Fibroblast of lung (primary cell): ENCODE measurements around the gene GNB1L.

Experiments
- EZH2 ChIP-seq: IDR thresholded peaks from 2 replicates; pipeline ENCODE4 v1.5.1; 2012; ENCODE audit warnings: low read length, control low read depth, mild to moderate bottlenecking; ENCODE audit errors: missing control alignments
- TF ChIP-seq, protein P1 (sequence below), 2 donors: IDR thresholded peaks in 1 of 2; conservative IDR thresholded peaks in 1 of 2; 1 replicate in 1 of 2; 2 replicates in 1 of 2; pipeline ENCODE4 v1.5.1; 2011 to 2012; ENCODE audit warnings: low read length in 2 of 2, control low read depth in 1 of 2, inconsistent platforms in 1 of 2, low read depth in 1 of 2, mild to moderate bottlenecking in 1 of 2

DNA sequence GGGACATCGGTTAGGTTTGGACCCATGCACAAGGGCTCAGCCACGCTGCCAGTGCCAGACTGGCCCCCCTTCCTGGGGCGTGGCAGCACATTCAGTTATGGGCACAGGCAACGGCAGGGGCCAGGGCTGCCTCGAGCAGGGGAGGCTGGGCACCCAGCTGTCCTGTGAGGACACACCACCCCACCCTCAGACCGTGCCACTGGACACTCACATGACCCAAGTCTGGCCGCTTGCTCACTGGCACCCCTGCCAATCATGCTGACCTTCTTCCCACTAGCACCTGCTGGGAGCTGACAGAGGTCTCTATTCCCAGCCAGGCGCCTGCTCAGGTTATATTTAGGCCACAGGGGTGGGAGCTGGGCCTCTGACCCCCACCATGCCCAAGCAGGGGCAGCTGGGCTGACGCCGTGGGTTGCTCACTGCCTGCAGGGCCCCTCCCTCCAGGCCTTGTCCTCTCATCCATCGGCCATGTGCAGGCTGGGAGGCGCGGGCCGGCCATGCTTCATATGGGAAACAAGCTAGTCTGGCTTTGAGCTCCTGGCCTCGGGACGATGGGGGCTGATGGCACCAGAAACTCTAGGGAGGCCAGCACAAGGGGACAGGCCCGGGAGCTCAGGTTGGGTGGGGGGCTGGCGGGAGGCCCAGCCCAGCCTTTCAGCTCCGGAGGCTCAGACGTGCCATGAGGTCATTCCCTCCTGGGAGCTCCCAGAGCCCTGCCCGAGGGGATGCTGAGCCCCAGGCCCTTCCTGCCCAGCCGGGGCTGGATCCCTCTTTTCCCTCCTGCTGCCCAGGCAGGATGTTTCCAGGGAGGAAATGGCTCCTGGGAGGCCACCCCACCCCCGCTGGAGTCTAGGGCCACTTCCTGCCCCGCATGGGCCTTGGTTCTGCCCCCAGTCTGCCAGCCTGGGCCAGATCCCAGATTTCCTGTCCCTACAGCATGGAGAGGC, 109.2 kb downstream of the GNB1L start:
- TF ChIP-seq, protein P1, sequence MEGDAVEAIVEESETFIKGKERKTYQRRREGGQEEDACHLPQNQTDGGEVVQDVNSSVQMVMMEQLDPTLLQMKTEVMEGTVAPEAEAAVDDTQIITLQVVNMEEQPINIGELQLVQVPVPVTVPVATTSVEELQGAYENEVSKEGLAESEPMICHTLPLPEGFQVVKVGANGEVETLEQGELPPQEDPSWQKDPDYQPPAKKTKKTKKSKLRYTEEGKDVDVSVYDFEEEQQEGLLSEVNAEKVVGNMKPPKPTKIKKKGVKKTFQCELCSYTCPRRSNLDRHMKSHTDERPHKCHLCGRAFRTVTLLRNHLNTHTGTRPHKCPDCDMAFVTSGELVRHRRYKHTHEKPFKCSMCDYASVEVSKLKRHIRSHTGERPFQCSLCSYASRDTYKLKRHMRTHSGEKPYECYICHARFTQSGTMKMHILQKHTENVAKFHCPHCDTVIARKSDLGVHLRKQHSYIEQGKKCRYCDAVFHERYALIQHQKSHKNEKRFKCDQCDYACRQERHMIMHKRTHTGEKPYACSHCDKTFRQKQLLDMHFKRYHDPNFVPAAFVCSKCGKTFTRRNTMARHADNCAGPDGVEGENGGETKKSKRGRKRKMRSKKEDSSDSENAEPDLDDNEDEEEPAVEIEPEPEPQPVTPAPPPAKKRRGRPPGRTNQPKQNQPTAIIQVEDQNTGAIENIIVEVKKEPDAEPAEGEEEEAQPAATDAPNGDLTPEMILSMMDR (conservative IDR thresholded peaks at IDR 0.05 in 1 of 2, IDR thresholded peaks at IDR 0.05 in 1 of 2; ENCODE audit: low read depth in 1 of 2, low read length in 2 of 2): no peak
- no peak for TF ChIP-seq EZH2
